IPS-11a (cell line): ENCODE measurements around the gene VEGFA.

Experiments
- H3K4me3 ChIP-seq: one replicate; pipeline ENCODE4 v1.5.1; 2013; ENCODE audit warnings: low read depth, low read length, control low read depth

VEGFA gene

GRCh38 chr6:43819958-43820357 lies 49.9 kb downstream of the VEGFA start:
- no peak overlapping the region for H3K4me3 ChIP-seq

DNA sequence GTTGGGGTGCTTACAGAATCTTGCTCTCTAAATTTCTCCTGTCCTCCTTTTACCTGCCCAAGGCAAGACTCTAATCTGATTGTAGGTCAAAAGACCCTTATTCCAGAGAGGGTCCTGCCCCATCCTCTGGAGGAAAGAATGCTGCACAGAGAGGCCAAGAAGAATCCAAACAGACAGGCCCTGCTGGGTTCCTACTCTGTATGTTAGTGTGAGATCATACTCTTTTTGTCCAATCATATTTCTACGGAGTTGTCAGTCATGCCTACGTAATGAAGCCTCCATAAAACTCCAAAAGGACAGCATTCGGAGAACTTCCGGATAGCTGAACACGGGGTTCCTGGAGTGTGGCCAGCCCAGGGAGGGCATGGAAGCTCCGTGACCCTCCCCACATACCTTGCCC lies 50.5 kb downstream of the VEGFA start:
- H3K4me3 ChIP-seq: no peak overlapping the region

DNA sequence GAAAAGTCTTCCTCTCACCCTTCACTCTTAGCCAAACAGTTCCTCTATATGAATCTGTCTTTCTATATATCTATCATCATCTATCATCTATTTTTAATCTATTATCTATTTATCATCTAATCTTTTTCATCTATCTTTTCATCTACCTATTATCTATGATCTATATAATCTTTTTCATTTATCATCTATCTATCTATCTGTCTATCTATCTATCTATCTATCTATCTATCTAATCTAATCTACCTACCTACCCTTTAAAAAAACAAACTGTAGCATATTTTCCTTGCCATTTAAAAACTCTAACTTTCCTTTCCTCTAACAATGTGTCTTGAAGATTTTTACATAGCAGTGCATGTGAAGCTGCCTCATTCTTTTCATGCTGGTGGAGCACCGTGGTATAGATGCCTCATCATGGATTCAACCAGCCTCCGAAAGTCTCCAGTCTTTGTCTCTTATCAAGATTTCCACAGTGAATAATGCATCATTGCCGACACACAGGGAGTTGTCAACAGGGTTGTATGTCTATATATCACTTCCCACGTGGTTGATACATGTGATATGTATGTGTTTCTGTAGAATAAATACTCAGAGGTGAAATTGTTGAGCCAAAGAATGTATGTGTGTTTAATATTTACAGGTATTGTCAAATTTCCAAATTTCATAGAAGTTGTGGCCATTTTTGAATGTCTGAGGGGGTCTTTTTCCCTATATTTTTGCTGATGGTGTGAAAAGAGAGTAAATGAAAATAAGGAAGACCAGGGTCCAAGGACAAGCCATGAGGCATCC lies 51.3 kb downstream of the VEGFA start:
- H3K4me3 ChIP-seq: no peak overlapping the region

- H3K4me3 ChIP-seq: no peak overlapping the region
Observed at GRCh38 chr6:43823390-43823789, 53.4 kb downstream of the VEGFA start.

DNA sequence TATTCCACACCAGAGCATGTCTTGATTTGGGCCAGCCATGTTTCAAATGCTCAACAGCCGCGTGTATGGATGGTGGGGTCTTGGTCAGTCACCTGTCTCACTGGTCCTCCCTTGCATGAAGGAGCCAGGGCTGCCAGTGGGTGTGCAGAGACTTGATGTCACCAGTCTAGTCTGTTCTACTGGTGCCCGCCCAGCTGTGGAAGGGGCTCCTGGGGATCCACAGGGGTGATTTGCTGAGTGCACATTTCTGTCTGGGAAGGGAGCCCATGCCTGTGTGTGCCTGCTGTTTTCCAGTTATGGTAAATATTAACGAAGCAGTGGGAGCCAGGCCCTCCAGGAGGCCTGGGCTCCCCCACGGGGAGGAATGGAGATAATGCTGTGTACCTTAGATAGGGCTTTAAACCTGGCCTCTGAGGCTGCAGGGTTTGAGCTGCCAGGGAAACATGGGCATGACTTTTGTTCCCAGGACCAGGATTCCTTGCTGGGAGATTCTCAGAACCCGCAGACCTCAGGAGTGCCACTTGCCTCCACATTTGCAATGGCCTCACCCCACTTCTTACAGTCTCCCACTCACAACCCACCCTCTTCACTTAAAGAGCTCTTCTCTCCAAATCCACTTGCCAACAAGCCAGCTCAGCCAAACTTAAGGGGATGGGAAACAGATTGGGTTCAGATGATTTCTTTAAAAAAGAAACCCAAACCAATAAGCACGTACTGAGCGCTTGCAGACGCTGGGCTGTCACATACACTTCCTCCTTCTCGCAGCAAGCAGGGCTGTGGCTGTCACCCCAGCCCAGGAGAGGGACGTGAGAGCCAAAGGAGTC lies 54.1 kb downstream of the VEGFA start:
- H3K4me3 ChIP-seq: no peak overlapping the region

DNA sequence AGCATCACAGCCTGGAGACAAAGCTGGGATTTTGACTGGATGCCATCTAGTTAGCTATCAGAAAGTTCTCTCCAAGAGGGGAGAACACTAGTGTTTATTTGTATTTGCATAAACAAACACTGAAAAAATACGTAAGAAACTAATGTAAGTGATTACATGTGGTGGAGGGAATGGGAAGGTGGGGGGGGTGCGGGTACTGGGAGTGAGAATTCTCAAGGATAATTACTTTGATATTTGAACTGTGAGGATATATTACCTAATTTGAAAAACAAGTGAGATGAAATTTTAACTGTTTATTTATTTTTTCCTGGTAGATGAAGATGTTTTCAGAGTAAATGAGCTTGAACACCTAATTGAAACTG lies 54.7 kb downstream of the VEGFA start:
- no peak overlapping the region for H3K4me3 ChIP-seq

DNA sequence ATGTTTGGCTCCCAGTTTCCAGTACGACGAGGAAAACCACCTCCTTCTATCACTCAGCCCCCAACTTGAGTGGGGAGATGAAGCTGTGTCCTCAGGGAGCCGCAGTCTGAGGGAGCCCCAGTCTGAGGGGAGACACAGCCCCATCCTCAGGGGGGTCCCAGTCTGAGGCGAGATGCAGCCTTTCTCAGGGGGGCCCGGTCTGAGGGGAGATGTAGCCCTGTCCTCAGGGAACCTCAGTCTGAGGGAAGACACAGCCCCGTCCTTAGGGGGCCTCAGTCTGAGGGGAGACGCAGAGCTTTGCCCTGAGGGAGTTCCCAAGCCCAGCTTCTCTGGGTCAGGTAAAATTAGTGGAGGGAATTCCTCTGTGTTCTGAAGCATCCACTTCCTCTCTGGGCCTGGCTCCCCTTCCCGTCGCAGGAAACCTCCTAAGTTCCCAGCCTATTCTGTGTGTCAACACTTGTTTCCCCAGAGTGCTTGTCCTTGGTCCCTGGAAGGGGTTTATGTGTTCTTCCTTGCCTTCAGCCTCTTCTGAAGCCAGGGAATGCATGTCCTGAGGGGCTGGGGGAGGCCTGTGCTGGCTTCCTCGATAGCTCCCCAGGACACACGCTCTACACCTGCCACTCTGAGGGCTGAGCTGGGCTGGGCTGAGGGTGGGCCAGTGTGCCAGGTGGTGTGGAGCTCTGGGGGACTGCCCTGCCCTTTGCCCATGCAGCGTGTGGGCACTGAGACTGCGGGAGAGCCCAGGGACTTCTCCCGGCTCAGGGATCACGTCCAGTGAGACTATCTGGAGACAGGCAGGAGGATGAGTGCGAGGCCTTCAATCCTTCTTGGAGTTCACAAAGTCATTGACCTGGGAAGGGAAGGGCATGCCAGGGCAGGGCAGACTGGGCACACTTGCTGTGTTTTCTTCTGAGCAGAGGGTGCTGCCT lies 55.4 kb downstream of the VEGFA start:
- H3K4me3 ChIP-seq: no peak overlapping the region

DNA sequence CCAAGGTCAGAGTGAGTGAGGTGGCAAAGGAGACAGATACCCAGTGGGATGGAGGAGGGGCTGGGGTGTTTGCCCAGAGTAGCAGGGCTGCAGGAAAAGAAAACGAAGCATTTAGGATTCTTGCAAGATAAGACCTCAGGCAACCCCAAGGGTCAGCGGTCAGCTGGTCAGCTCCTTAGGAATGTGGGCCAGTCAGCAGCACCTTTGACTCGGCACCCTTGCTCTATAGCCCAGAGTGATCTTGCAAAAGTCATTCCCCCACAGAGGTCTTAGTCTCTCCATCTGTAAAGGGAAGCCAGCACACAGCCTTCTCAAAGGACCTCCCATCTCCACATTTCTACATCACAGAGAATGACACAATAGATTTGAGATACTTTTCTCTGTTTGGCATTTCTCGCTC lies 56.7 kb downstream of the VEGFA start:
- H3K4me3 ChIP-seq: no peak overlapping the region

DNA sequence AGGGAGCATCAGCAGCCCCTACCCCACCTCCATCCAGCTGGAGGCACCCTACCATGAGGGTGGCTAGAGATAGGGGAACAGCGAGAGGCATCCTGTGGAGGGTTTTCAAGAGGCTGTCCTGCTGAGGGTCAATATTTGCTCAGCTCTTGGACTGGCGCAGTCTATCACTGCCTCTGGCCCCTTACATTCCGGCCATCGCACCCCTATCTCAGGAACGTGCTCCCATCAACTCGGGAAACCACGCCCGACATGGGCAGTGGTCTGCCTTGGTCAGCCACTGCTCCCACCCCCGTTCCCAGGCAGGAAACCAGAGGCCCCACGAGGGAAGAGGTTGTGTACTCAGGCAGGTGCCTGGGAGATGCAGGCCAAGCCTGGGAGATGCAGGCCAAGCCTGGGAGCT lies 57.9 kb downstream of the VEGFA start:
- no peak overlapping the region for H3K4me3 ChIP-seq

DNA sequence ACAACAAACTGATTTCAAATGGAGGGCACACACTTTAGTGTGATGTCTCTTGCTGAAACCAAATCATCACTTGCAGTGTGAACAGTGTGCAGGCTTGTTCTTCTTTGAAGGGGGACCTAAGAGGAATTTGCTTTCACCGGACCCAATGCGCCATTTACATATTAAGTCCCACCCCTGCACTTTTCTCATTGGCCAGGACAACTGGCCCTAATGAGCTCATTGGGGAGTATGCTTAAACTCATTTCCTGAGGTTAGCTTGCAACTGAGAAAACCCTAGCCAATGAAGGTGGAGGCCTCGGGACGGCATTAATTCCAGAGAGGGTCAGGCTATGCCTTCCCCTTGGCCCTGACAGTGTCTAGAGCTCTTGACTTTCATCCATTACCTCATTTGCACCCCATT lies 58.7 kb downstream of the VEGFA start:
- no peak overlapping the region for H3K4me3 ChIP-seq

- no peak overlapping the region for H3K4me3 ChIP-seq
Observed at GRCh38 chr6:43829470-43829869, 59.5 kb downstream of the VEGFA start.

DNA sequence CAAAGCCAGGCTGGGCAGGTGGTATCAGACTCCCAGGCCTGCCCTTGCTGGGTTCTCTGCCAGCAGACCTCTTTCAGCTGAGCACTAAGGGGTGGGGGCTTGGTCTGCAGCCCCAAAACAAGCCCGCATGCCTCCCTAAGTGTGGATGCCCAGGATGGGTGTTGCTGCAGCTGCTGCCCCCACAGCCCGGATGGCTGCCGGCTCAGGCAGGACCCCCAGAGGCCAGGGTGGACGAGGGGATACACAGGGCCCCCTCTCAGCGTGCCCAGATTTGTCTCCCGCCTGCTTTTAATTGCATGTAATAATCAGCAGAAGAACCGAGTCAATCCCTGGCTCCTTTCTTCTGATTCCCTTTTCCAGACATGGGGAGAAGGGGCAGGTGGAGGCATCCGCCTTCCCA lies 60.8 kb downstream of the VEGFA start:
- no peak overlapping the region for H3K4me3 ChIP-seq

GRCh38 chr6:43831191-43831590 lies 61.2 kb downstream of the VEGFA start:
- H3K4me3 ChIP-seq: no peak overlapping the region

DNA sequence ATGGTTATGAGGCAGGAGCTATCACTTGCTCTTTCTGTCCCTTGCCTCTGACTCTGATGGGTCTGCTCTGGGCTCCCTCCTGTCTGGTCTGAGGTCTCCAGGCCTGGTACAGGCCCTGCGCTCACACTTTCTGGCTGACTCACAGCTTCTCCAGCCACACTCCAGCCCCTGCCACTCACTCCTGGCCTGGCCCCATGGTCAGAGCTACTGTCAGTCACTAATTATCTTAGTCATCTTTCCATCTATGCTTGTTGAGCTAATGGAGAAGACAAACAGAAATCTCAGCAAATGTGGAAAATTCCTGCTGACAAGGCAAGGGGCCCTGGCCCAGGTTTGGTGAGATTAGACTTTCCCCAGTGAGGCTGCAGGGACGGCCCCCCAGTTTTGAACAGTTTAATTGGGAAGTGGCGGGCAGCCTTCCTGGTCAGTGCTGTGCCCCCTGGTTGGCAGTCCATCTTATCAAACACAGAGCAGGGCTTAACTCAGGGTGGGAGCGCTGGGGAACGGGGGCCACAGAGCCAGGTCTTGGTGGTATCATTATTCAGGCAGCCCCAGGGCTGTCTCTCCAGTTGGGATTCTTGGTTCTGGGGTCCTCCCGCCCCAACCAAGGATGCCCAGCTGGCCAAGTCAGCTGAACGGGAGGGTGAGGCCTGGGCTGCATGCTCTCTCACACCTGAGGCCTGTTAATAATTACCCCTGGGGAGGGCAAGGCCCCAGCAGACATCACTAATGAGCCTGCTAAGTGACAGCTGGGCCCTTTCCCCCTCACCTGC lies 63.4 kb downstream of the VEGFA start:
- H3K4me3 ChIP-seq: no peak overlapping the region

GRCh38 chr6:43833996-43834390 lies 64.0 kb downstream of the VEGFA start:
- H3K4me3 ChIP-seq: no peak overlapping the region

DNA sequence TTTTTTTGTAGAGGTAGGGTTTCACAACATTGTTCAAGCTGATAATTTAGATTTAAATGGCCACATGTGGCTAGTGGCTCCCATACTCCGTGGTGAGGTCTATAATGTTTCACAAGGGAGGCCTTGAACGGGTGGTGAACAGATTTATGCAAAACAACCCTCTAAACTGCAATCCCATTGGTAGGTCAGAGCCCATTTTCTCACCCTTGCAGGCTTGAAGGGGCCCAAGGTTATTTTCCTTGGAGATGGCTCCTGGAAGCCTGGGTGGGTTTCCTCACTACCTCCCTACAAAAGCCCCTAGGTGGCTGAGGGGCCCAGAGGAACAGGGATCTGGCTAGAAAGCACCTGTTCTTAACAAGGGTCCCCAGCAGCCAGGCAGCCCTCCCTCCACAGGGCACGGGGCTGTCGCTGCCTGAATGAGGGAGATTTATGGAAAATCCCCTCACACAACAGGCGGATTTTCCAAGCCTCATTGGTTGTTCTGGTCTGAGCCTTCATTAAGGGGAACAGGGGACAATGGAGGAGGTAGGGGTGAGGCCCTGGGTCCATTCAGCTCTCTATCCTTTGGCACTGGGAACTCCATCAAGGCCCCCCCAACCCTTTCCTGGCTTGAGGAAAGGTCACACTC lies 64.6 kb downstream of the VEGFA start:
- no peak overlapping the region for H3K4me3 ChIP-seq

DNA sequence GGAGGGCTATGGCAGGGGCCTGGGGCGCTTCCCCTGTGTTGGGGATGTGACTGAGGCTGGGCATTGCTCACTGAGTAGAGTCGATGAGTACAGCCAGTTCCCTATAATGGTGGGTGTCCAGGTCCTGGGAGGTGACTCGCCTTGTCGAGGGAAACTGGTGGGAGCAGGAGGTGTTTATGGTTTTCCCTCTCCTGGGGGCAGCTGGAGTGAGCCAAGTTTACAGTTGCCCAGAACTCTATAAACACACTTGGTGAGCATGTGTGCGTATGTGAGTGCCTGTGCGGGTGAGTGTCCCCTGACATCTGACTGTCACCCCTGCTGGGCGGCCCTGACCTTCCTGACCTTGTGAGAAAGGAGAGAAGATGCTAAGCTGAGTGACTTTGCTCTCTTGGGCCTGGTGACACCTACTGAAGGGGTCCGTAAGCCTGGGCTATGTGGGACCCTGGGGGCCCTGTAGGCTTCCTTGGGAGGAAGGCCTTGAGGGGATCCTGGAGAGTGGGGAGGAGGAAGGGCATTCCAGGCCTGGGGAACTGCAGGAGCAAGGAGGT lies 65.9 kb downstream of the VEGFA start:
- no peak overlapping the region for H3K4me3 ChIP-seq
